HG03025 (cell line): ENCODE measurements around the gene STX4.
"Not testable (repeated sequence)": the region's sequence is repeated elsewhere in the genome, so short reads cannot be mapped to it uniquely, and the experiment has no call there.

Experiments
- ATAC-seq: cut with Tn5 transposase; IDR thresholded peaks from one replicate; pipeline ENCODE4 v1.9.1; 2021; ENCODE audit warnings: mild to moderate bottlenecking, moderate library complexity; ENCODE audit not compliant: unreplicated experiment, low FRiP score

The STX4 gene

GRCh38 chr16:30998852-30999761 lies 34.3 kb upstream of the STX4 start:
- no peak for ATAC-seq

DNA sequence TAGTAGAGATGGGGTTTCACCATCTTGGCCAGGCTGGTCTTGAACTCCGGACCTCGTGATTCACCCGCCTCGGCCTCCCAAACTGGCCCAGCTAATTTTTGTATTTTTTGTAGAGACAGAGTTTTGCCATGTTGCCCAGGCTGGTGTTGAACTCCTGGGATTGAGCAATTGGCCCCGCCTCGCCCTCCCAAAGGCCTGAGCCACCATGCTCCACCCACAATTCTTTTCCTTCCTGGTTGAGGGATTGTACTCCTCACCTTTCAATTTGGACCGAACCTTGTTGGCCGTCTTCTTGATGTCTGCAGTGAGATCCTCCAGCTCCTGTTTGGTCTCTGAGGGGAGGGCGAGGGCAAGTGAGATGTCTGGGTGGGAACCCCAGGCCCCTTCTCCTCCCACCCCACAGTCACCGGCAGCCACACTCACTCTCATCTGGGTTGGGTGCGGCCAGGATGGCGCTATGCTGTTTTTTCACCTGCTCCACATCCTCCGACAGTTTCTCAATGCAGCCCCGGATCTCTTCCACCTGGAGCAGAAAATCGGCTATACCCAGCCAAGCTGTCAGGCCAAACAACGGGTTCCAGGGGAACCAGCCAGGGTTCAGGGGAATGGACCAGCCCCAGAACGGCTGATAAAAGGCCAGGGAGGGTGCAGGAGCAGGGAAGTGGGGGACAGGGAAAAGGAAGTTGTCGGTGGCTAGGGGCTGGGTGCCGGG lies 32.5 kb upstream of the STX4 start:
- ATAC-seq = no peak

- ATAC-seq = no peak
Observed at GRCh38 chr16:31001507-31002249, 31.7 kb upstream of the STX4 start.

DNA sequence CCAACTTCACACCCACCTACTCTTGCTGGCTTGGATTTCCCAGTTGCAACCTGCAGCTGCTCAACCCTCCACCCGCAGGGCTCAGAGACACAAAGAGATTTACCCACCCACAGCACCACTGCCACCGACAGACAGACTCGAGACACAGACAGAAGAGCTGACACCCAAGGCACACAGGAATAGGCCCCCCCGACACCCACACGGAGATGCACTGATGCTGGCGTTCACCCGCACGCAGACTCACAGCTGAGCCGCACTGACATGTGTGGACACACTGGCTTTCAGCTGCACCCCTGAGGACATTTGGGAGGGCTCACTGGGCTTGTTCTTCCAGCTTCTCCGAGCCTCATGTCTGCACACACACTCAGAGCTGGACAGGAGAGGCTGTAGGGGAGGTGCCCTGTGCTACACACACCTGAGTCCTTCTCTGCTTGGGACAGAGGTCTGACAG lies 31.1 kb upstream of the STX4 start:
- no peak for ATAC-seq

- ATAC-seq = no peak
Observed at GRCh38 chr16:31002862-31003341, 30.5 kb upstream of the STX4 start.

DNA sequence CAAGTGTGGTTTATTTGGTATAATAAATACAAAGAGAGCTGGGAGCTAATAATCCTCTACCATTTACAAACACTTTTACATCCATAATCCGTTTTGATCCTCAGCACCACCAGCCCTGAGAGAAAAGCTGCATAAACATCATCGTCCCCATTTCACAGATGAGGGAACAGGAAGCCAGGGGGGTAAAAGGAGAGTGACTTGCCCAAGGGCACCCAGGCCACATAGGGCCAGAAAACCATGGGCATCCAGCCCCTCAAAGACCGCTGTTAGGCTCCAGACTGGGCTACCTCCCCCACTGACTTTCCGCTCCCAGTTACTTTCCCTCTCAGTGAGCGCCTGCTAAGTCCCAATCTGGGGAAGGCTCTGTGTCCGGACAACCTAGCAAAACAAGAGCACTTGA lies 29.6 kb upstream of the STX4 start:
- no peak for ATAC-seq

- ATAC-seq = no peak
Observed at GRCh38 chr16:31004658-31005057, 28.7 kb upstream of the STX4 start.

DNA sequence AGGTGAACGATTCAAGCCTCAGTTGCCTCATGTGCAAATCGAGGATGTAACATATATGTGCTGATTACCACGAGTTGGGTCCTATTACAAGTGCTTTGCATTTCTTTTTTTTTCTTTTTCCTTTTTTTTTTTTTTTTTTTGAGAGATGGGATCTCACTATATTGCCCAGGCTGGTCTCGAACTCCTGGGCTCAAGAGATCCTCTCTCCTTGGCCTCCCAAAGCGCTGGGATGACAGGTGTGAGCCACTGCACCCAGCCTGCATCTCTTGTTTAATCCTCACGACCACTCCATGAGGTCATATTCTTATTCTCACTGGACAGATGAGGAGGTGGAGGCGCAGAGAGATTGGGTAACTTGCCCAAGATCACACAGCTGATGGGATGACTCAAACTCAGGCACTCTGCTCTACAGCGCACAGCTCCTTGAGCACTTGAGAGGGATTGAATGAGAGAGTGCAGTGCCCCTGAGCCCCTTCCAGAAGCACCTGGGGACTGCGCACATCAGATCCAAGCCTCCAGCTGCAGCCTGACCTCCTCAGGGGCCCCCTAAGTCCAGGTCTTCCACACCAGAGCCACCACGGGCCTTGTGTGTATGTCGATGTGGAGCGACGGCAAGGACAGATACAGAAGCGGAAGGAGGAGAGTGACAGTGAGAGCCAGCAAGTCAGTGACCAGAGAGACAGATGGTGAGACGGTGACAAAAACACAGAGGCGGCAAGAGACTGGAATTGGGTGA lies 27.8 kb upstream of the STX4 start:
- ATAC-seq = no peak

GRCh38 chr16:31006086-31006385 lies 27.3 kb upstream of the STX4 start:
- ATAC-seq = no peak

DNA sequence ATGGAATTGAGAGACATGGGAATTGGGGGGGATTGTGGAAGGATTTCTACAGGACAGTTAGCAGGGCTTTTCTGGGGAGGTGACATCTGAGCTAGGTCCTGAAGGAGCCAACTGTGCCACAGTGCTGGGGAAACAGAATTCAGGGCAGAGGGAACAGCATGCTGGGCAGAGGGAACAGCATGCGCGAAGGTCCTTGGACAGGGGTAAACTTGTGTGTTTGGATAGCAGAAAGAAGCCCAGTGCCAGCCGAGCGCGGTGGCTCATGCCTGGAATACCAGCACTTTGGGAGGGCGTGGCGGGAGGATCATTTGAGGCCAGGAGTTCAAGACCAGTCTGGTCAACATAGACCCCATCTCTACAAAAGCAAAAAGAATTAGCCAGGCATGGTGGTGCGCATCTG lies 26.8 kb upstream of the STX4 start:
- ATAC-seq = no peak

DNA sequence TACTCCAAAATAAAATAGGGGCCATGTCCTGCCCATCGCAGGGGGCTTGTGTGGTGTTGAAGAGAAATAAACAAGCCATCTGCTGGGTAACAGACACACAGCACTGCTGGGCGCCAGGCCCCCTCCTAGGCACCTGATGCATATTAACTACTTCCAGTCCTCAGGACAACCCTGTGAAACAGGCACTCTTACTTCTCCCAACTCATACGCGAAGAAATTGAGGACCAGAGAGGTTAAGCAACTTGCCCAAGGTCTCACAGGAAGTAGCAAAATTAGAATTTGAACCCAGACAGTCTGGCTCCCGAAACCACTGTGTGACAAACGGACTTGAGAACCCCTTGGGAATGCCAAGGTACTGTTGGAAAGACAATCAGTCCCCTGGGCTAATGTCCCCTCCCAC lies 25.7 kb upstream of the STX4 start:
- ATAC-seq = no peak

DNA sequence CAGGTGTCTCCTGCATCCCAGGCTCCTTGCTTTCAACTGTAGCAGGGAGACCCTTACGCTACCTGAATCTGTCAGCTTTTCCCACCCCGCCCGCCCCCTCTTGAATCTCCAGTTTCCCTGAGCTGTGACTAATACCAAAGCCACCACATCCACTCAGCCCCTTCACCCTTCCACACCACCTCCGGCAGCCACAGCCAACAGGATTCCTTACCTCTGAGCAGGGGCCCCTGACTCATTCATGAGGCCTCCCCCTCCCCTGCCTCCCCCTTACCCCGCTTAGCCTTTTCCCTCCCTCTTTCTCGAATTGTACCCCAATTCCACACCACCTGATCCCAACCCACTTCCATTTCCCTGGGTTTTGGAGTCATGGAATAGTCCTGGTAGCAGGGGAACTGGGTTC lies 25.2 kb upstream of the STX4 start:
- no peak for ATAC-seq

DNA sequence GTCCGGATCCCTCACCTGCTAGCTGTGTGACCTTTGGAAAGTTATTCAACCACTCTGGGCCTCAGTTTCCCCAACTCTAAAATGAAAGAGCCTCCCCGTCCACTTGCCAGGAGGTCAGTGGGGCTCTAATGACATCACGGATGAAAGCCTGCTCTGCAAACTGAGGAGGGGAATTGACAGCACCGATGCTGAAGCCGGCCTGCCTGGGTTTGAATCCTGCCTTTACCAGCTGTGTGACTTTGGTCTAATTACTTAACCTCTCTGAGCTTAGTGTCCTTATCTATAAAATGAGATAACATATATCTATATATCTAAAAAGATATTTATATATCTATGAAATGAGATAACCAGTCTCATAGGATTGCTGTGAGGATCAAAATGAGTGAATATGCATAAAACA lies 24.8 kb upstream of the STX4 start:
- no peak for ATAC-seq

DNA sequence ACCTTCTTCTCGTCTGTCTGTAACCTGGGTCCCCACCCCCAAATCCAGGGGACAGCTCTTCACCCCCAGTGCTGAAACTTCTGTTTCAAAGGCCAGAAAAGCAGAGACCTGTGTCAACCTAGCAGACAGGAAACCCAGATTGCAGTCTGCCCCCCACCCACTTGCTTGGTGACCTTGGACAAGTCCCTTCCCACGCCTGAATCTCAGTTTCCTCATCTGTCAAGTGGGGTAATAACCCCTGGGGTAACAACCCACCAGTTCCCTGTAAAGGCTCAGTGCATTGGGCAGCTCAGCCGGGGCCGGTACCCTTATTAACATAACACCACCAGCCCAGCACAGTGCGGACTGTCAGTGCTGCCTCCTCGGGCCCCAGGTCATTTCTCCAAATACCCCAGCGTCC lies 24.2 kb upstream of the STX4 start:
- ATAC-seq = no peak

DNA sequence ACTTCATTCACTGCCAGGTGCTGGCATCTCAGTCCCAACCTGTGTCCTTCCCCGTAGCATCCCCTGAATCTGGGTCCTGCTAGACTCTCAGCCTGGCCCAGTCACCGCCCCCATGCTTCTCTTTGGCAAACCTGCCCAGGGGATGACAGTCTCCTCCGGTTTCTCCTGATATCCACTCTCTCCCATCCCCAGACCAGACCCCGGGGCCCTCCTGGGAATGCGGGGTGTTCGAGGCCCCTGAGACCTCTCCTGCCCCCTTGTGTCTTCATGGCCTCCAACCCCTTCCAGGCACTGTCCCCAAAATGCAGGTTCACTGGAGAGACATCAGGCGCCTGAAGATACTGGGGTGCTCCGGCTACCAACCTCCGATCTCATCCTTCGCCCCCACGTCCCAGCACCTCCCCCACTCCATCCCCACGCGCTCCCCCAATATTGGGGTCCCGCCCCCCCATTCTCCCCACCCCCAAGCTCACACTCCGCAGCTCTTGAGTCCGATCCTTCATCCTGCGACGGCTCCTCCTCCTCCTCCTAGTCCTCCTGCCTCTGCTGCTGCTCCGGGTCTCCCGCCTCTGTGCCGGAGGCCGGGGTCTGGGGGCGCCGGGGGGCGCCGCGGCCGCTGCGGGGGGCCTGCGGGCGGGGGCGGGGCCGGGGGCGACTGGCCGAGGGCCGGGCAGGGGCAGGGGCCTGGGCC lies 23.3 kb upstream of the STX4 start:
- no peak for ATAC-seq

DNA sequence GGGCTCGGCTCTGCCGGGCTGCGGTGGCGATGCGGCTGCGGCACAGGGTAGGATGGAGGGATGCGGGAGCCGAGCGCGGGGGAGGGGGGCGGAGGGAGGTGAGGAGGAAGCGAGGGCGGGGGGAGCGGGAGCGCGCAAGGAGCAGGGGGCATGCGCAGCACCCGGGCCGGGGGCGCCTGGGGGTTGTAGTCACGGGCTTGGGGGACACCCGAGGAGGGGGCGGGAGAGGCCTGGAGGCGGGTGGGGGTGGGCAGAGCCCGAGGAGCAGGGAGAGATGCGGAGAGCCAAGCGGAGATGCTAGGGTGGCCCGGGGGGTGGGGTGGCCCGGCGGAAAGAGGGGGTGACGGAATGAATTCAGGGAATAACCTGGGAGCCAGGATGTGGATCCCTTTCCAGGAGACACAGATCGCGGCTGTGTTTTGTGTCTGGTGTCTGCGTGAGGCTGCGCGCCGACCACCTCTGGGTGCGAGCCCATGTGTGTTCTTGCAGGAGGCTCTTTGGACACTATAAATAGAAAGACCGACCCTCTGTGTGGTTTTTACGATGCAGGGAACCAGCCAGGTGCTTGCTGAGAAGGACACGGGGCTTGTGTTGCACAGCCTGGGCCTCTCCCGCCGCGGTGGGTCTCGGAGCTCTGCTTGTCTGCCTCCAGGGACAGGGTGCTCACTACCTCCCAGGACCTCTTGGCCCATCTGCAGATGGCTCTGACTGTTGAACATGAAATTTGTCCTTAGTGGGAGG lies 22.6 kb upstream of the STX4 start, which contains the start of gene STX1B:
STX1B (minus strand) TSS at position 54 of the 741 bp plus-strand sequence. CDS start 242 bp downstream, outside the sequence.
- no peak for ATAC-seq

GRCh38 chr16:31011815-31012214 lies 21.5 kb upstream of the STX4 start:
- not testable (repeated sequence) for ATAC-seq

DNA sequence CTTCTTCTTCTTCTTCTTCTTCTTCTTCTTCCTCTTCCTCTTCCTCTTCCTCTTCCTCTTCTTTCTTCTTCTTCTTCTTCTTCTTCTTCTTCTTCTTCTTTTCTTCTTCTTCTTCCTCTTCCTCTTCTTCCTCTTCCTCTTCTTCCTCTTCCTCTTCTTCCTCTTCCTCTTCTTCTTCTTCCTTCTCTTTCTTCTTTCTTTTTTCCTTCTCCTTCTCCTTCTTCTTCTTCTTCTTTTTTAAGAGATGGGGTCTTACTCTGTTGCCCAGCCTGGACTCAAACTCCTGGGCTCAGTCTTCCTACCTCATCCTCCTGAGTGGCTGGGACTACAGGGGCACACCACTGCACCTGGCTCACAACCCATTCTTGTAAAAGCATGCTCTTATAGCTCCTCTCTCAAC lies 20.1 kb upstream of the STX4 start:
- ATAC-seq = not testable (repeated sequence)

DNA sequence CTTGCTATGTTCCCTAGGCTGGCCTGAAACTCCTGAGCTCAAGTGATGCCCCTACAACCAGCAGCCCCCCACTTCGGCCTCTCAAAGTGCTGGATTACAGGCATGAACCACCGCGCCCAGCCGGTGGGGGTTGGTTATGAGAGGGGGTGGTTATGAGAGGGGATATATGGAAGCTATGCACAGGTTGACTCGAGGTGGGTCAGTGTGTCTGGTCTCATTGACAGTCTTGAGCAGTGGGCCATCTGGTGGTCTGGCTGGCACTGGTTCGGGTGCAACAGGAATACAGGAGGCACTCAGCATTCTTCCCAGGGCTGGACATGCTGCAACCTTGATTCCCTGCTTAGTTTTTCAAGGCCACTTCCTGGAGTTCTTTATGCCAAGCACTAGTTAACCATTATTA lies 17.3 kb upstream of the STX4 start:
- no peak for ATAC-seq
